T-cell (primary cell): Measurements from ENCODE around the gene IPO8. TPM values are rescaled to one million over a fixed set of nuclear protein-coding genes. Genes with fewer than 3 reads are reported as not detected.

Experiments
- ATAC-seq, 4 experiments: fragments of 200-7000 bp in 3 of 4; fragments of 150-1000 bp in 1 of 4; cut with Tn5 transposase; replicated peaks in 1 of 4; 1 replicate in 3 of 4; 2 replicates in 1 of 4; pipeline ENCODE4 v1.10.0; 2021; ENCODE audit warnings: moderate library complexity in 3 of 4, mild to moderate bottlenecking in 2 of 4, moderate number of reproducible peaks in 1 of 4
- CTCF ChIA-PET, 2 donors: fragments of 300-600 bp; sonication (Branson Sonifier 250); formaldehyde crosslinking; loops; one replicate each; lab custom pipeline; 2022; ENCODE audit warnings: antibody characterized with exemption in 2 of 2; lab: Charles Lee
- POLR2A ChIA-PET, 2 donors: fragments of 300-600 bp; sonication (Branson Sonifier 250); formaldehyde crosslinking; loops; one replicate each; lab custom pipeline; 2022; ENCODE audit warnings: antibody characterized with exemption in 2 of 2; lab: Charles Lee
- DNase-seq, 35 experiments: peaks; one replicate each; pipeline versions ENCODE4 v3.0.0 to v3.0.0-alpha.2; 2013 to 2023
- H3K27ac ChIP-seq: one replicate; pipeline ENCODE4 v1.5.1; 2013; ENCODE audit warnings: low read length
- H3K27me3 ChIP-seq, 2 experiments: replicated peaks in 1 of 2; 1 replicate in 1 of 2; 2 replicates in 1 of 2; pipeline versions ENCODE4 v1.6.1 to v1.7.0; 2013; ENCODE audit warnings: low read length in 1 of 2, mixed read lengths in 1 of 2; ENCODE audit not compliant: control insufficient read depth in 2 of 2, insufficient read depth in 2 of 2; ENCODE audit errors: extremely low read depth in 1 of 2
- H3K36me3 ChIP-seq, 2 donors: 1 replicate in 1 of 2; 2 replicates in 1 of 2; pipeline versions ENCODE4 v1.6.1 to v1.7.0; 2013; ENCODE audit warnings: low read length in 1 of 2; ENCODE audit not compliant: control insufficient read depth in 2 of 2, insufficient read depth in 1 of 2; ENCODE audit errors: extremely low read depth in 1 of 2
- H3K4me1 ChIP-seq, 2 experiments: 1 replicate in 1 of 2; 2 replicates in 1 of 2; pipeline versions ENCODE4 v1.6.1 to v1.7.0; 2013; ENCODE audit warnings: low read length in 2 of 2, mixed read lengths in 1 of 2; ENCODE audit not compliant: insufficient read depth in 2 of 2, control insufficient read depth in 1 of 2; ENCODE audit errors: extremely low read depth in 1 of 2
- H3K4me3 ChIP-seq, 2 donors: 1 replicate in 1 of 2; 2 replicates in 1 of 2; pipeline versions ENCODE4 v1.5.1 to v1.7.0; 2013; ENCODE audit warnings: mild to moderate bottlenecking in 2 of 2, low read length in 1 of 2, moderate library complexity in 1 of 2; ENCODE audit not compliant: control insufficient read depth in 1 of 2; ENCODE audit errors: extremely low read depth in 1 of 2
- H3K9me3 ChIP-seq: 2 replicates; pipeline ENCODE4 v1.7.0; 2013
- H3K27ac Mint-ChIP-seq, 2 donors: one replicate each; pipeline ENCODE4 v1.8.0; 2020 to 2021; ENCODE audit warnings: mild to moderate bottlenecking in 2 of 2, mixed read lengths in 2 of 2
- H3K27me3 Mint-ChIP-seq, 2 donors: one replicate each; pipeline ENCODE4 v1.8.0; 2021 to 2022; ENCODE audit warnings: mixed read lengths in 2 of 2
- H3K36me3 Mint-ChIP-seq: one replicate; pipeline ENCODE4 v1.8.0; 2021; ENCODE audit warnings: mixed read lengths
- H3K4me1 Mint-ChIP-seq, 3 donors: one replicate each; pipeline ENCODE4 v1.8.0; 2020 to 2022; ENCODE audit warnings: mixed read lengths in 3 of 3, mild to moderate bottlenecking in 1 of 3
- H3K4me3 Mint-ChIP-seq, 3 donors: one replicate each; pipeline ENCODE4 v1.8.0; 2020 to 2022; ENCODE audit warnings: mild to moderate bottlenecking in 3 of 3, mixed read lengths in 3 of 3, moderate library complexity in 3 of 3
- H3K9me3 Mint-ChIP-seq, 3 donors: one replicate each; pipeline ENCODE4 v1.8.0; 2020 to 2022; ENCODE audit warnings: mixed read lengths in 3 of 3
- WGBS: methylation state at CpG from one replicate; pipeline ENCODE4 v1.1.5; 2013; ENCODE audit warnings: missing lambda C conversion rate; ENCODE audit not compliant: insufficient coverage; 5-methylcytosine and 5-hydroxymethylcytosine counted together
- total RNA-seq, 35 experiments: library from RNA in 6 of 35; stranded (reverse) in 6 of 35; fragments of 120-200 nt in 1 of 35; gene quantifications; one replicate each; pipeline versions ENCODE4 v1.2.1 to v1.2.4 and lab custom pipeline; 2013 to 2026

IPO8 gene
- total RNA-seq, 5 donors from 2014 or later (not counting 1 experiment from before 2014, with no cell fraction given): 29.9 to 54.9 (median 45.1) TPM

- Histone ChIP-seq H3K27me3 (no peaks in the 10 kb centered on the region), H3K36me3 (peaks cover 0 to 23% of the 10 kb centered on the region in 2 donors), H3K27ac (no peak overlapping the region), H3K4me1 (no peaks in the 10 kb centered on the region), H3K4me3 (no peak overlapping the region), H3K9me3 (no peaks in the 10 kb centered on the region)
- ATAC-seq (no peak), DNase-seq (no peak)
- Mint-ChIP-seq H3K4me1 (peaks cover 0 to 10% (median 6%) of the 10 kb centered on the region in 3 donors), H3K36me3 (peaks cover 40% of the 10 kb centered on the region), H3K27me3 (no peaks in the 10 kb centered on the region), H3K4me3 (no peak overlapping the region), H3K9me3 (no peaks in the 10 kb centered on the region), H3K27ac (no peak overlapping the region)
- ChIA-PET CTCF (no interaction called here), POLR2A (interaction anchor here in 1 of 2 donors (1.1 kb wide), 1 partner anchor 45 kb away, joined by 3 read pairs; no protein-coding TSS in a partner anchor)
- 100% methylated on average over 2 of the region's 4 CpGs for WGBS
Measured at GRCh38 chr12:30729547-30729946, 33.9 kb upstream of the IPO8 start.

- ChIA-PET CTCF (no interaction called here), POLR2A (interaction anchor here in 1 of 2 donors (0.6 kb wide), 1 partner anchor 84 kb away, joined by 4 read pairs; no protein-coding TSS in a partner anchor)
- no peak overlapping the region for H3K27ac ChIP-seq
- Mint-ChIP-seq H3K4me1 (peaks cover 0 to 9% (median 6%) of the 10 kb centered on the region in 3 donors), H3K27me3 (no peaks in the 10 kb centered on the region), H3K27ac (no peak overlapping the region), H3K36me3 (peaks cover 49% of the 10 kb centered on the region), H3K4me3 (no peak overlapping the region), H3K9me3 (no peaks in the 10 kb centered on the region)
- H3K4me3 ChIP-seq: no peak overlapping the region
- H3K9me3 ChIP-seq: no peaks in the 10 kb centered on the region
- no peak for ATAC-seq
- peaks cover 0 to 26% of the 10 kb centered on the region in 2 donors for H3K36me3 ChIP-seq
- no peaks in the 10 kb centered on the region for H3K27me3 ChIP-seq
- no peaks in the 10 kb centered on the region for H3K4me1 ChIP-seq
- no peak for DNase-seq
- no CpG with 5 or more reads among the region's 1 CpG for WGBS
Measured at GRCh38 chr12:30726647-30727046, 31.0 kb upstream of the IPO8 start.

GRCh38 chr12:30725739-30726138 is 30.1 kb upstream of the IPO8 start:
- Mint-ChIP-seq H3K4me1 (peaks cover 0 to 9% (median 6%) of the 10 kb centered on the region in 3 donors), H3K27me3 (no peaks in the 10 kb centered on the region), H3K36me3 (peaks cover 57% of the 10 kb centered on the region), H3K4me3 (no peak overlapping the region), H3K9me3 (no peaks in the 10 kb centered on the region), H3K27ac (no peak overlapping the region)
- H3K36me3 ChIP-seq: peaks cover 0 to 31% of the 10 kb centered on the region in 2 donors
- ChIA-PET POLR2A (interaction anchor here in 1 of 2 donors (0.7 kb wide), 1 partner anchor 25 kb away, joined by 3 read pairs; no protein-coding TSS in a partner anchor), CTCF (no interaction called here)
- H3K4me3 ChIP-seq: no peak overlapping the region
- H3K27me3 ChIP-seq: no peaks in the 10 kb centered on the region
- H3K27ac ChIP-seq: no peak overlapping the region
- DNase-seq (no peak), ATAC-seq (no peak)
- H3K4me1 ChIP-seq: no peaks in the 10 kb centered on the region
- no CpG with 5 or more reads among the region's 1 CpG for WGBS
- H3K9me3 ChIP-seq: no peaks in the 10 kb centered on the region

- CTCF ChIA-PET: interaction anchor here (0.6 kb wide), 2 partner anchors 26 to 1015 kb away, joined by 3 to 4 read pairs; no protein-coding TSS in a partner anchor
- H3K9me3 Mint-ChIP-seq: no peaks in the 10 kb centered on the region
- H3K4me1 Mint-ChIP-seq: no peaks in the 10 kb centered on the region
- no peak overlapping the region for H3K27ac Mint-ChIP-seq
- no peak overlapping the region for H3K4me3 Mint-ChIP-seq
- Histone ChIP-seq H3K27ac (no peak overlapping the region), H3K4me1 (no peaks in the 10 kb centered on the region), H3K27me3 (no peaks in the 10 kb centered on the region), H3K36me3 (peaks cover 3 to 50% of the 10 kb centered on the region in 2 donors), H3K9me3 (no peaks in the 10 kb centered on the region), H3K4me3 (no peak overlapping the region)
- peaks cover 62% of the 10 kb centered on the region for H3K36me3 Mint-ChIP-seq
- no CpG with 5 or more reads among the region's 1 CpG for WGBS
- no peak for ATAC-seq
- DNase-seq: no peak
- POLR2A ChIA-PET: interaction anchor here in 1 of 2 donors (1.2 kb wide), 1 partner anchor 19 kb away, joined by 3 read pairs; no protein-coding TSS in a partner anchor
- no peaks in the 10 kb centered on the region for H3K27me3 Mint-ChIP-seq
Measured at GRCh38 chr12:30719060-30719459, 23.4 kb upstream of the IPO8 start.

GRCh38 chr12:30707613-30708342 is 12.1 kb upstream of the IPO8 start:
- CTCF ChIA-PET: interaction anchor here in 1 of 2 donors (0.9 to 1.3 kb wide), 2 partner anchors 13 to 101 kb away, joined by 6 to 7 read pairs; no protein-coding TSS in a partner anchor

GRCh38 chr12:30706476-30706875 is 10.8 kb upstream of the IPO8 start:
- WGBS: 100% methylated on average over 1 of the region's 2 CpGs
- peaks cover 30% of the 10 kb centered on the region for H3K36me3 Mint-ChIP-seq
- CTCF ChIA-PET: interaction anchor here in 1 of 2 donors (1.3 kb wide), 1 partner anchor 12 kb away, joined by 6 read pairs; no protein-coding TSS in a partner anchor

More at GRCh38 chr12:30707613-30708342, 12.1 kb upstream of the IPO8 start:
- H3K4me1 Mint-ChIP-seq: no peaks in the 10 kb centered on the region
- no peaks in the 10 kb centered on the region for H3K27me3 Mint-ChIP-seq
- DNase-seq (no peak), ATAC-seq (no peak)
- no peak overlapping the region for H3K27ac ChIP-seq
- H3K27me3 ChIP-seq: no peaks in the 10 kb centered on the region
- peaks cover 35% of the 10 kb centered on the region for H3K36me3 Mint-ChIP-seq
- no peaks in the 10 kb centered on the region for H3K9me3 Mint-ChIP-seq
- no peak overlapping the region for H3K4me3 Mint-ChIP-seq
- no peaks in the 10 kb centered on the region for H3K4me1 ChIP-seq
- POLR2A ChIA-PET: no interaction called here
- no peak overlapping the region for H3K27ac Mint-ChIP-seq
- no peak overlapping the region for H3K4me3 ChIP-seq
- 95% methylated on average over 4 of the region's 10 CpGs for WGBS
- no peaks in the 10 kb centered on the region for H3K9me3 ChIP-seq
- H3K36me3 ChIP-seq: peaks cover 0 to 22% of the 10 kb centered on the region in 2 donors

More at GRCh38 chr12:30706476-30706875, 10.8 kb upstream of the IPO8 start:
- Mint-ChIP-seq H3K4me1 (no peaks in the 10 kb centered on the region), H3K27ac (no peak overlapping the region), H3K9me3 (no peaks in the 10 kb centered on the region), H3K4me3 (no peak overlapping the region), H3K27me3 (no peaks in the 10 kb centered on the region)
- H3K27me3 ChIP-seq: no peaks in the 10 kb centered on the region
- ATAC-seq (no peak), DNase-seq (no peak)
- no peak overlapping the region for H3K27ac ChIP-seq
- H3K9me3 ChIP-seq: no peaks in the 10 kb centered on the region
- H3K36me3 ChIP-seq: peaks cover 0 to 13% of the 10 kb centered on the region in 2 donors
- H3K4me1 ChIP-seq: no peaks in the 10 kb centered on the region
- H3K4me3 ChIP-seq: no peak overlapping the region
- POLR2A ChIA-PET: no interaction called here
